HG02763 (cell line): ENCODE results near the gene NSDHL.
"Not testable (repeated sequence)": the region's sequence is repeated elsewhere in the genome, so short reads cannot be mapped to it uniquely, and the experiment has no call there.

ENCODE experiments used
- ATAC-seq: cut with Tn5 transposase; IDR thresholded peaks from one replicate; pipeline ENCODE4 v1.9.1; 2021; ENCODE audit warnings: mild to moderate bottlenecking, moderate library complexity; ENCODE audit not compliant: unreplicated experiment

The NSDHL gene

GRCh38 chrX:152830312-152831305 lies at the start of gene NSDHL, which contains the start of gene CETN2:
Gene NSDHL, plus strand, starts transcription at chrX:152831063. Its CDS starts 15,262 bp downstream, at chrX:152846325.
Gene CETN2, minus strand, starts transcription at chrX:152830757. Its CDS starts 47 bp downstream, at chrX:152830710.
- peak; percentile 98 for ATAC-seq

GRCh38 chrX:152787062-152787461 lies 43.8 kb upstream of the NSDHL start:
- peak; percentile 75 for ATAC-seq

DNA sequence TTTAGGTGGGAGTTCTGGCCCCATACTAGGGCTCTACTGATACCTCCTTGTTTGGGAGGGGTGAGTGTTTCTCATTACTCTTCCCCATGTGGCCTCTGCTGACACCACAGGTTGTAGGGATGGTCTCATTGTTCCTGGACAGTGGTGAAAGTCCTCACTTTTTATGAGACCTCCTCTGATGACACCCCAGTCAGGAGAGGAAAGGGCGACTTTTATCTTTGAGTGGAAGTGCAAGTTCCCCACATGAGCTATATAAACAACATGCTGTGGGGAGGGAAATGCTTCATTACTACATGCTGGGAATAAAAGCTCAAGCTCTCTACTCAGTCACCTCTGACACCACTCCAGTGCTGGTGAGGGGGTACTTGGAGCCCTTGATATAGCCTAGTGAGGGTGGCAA lies 31.9 kb upstream of the NSDHL start:
- ATAC-seq, result no peak

DNA sequence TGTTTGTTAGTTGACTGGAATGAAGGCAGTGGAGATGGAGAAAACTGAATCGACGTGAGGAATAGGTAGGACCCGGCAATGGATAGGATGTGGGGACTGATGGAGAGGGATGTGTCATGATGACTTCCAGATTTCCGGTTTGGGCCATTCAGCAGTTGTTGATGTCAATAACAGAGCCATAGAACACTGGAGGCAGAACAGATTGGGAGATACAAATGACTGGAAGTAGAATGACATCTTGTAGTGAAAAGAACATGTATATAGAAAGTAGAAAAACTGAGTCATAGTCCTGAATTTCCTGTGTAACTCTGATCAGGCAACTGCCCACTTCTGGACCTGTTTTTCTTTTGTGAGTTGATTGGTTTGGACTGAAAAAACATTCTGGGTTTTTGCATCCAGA lies 24.8 kb upstream of the NSDHL start:
- ATAC-seq, result no peak

DNA sequence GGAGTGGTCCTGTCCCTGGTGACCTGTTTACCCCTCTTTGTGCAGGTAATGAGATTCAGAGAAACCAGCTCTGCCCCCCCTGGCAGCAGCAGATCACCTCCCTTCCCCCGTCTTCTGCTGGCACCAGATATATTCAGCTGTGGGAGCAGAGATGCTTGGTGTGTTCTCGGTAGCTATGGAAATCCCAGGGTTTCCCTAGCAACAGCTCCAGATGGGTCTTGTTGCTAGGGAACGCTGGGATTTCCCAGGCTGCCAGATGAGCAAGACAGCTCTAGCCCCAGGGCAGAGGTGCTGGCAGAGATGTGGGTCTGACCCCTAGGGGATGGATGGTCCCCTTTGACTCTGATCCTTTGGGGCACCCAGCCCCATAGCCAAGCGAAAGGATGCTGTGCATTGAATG lies 20.5 kb upstream of the NSDHL start:
- no peak for ATAC-seq

DNA sequence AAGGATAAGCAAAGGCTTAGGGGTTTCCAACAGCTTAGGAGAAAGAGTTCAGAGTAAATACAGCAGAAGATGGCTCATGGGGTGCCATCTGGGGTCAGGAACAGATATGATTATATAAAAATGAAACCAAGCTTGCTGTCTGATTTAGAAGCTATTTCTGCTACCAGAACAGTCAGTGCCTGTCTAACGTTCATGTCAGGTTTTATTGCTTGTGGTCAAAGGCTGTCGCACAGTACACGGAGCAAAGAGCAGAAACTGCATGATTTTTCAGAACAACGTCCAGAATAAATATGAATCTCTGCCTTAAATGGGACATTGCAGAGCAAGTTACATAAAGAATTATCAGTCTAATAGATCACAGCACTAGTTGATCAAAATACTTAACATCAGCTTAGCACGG lies 17.7 kb upstream of the NSDHL start:
- ATAC-seq, result no peak

- ATAC-seq, result no peak
Measured at GRCh38 chrX:152814048-152814447, 16.8 kb upstream of the NSDHL start.

- no peak for ATAC-seq
Measured at GRCh38 chrX:152817078-152817764, 13.6 kb upstream of the NSDHL start.

GRCh38 chrX:152818356-152818755 lies 12.5 kb upstream of the NSDHL start:
- ATAC-seq, result no peak

DNA sequence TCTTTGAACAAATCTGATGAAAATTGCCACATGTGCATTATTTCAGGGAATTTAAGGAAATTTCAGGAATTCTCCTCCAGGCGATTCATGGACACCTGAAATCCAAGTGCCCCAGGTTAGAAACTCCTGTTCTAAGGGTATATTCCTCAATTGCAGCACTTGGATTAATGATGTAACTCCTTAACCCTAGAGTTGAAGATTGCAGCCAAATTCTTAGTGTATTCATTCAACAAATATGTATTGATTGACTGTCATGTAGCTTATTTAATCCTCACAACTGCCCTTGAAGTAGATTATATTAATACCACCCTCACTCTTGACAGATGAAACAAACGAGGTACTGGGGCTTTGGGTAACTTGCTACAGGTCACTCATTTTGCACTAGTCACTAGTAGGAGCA lies 11.6 kb upstream of the NSDHL start:
- ATAC-seq, result no peak

DNA sequence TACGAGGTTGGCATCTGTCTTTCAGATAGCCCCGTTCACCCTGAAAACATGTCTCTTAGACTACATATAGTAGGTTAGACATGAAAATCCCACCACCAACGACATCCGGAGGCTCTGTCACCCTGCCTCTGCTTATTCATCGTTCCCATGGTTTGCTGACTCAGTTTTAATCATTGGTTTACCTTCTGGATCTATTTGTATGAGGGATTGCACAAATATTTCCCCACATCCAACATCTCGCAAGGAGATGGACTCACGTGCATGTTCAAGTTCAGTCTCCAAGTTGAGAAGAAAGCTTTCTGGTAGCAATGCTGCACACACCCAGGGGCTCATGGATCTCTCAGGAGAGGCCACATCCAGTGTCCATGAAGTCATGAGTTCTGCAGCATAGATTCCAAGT lies 11.1 kb upstream of the NSDHL start:
- ATAC-seq, result no peak

DNA sequence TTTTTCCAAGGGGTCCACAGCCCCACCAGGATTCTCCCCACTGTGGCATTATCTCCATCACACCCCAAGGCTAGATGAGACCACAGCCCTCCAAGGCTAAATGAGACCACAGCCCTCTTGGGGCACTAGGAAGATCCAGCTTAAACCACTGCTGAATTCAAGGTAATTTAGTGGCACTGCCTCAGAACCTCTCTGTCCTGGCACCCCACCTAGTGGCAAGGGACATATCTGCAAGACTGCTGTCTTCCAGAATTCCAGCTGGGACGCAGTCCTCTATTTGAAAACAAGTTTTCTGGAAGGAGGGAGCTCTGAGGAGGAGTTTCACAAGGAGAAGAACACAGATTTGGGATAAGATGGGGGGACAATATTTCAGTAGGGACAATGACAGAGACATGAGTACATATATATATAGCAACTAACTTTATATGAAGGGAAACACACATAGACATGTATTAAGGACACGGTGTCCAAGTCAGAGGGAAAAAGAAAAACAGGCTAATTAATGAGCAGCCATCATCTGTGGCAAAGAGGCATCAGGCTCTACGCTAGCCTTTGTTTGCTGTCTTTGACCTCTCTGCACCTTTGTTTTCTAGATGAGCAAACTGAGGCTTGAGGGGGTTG lies 9.6 kb upstream of the NSDHL start:
- no peak for ATAC-seq

- ATAC-seq, result no peak
Measured at GRCh38 chrX:152822383-152823086, 8.3 kb upstream of the NSDHL start.

DNA sequence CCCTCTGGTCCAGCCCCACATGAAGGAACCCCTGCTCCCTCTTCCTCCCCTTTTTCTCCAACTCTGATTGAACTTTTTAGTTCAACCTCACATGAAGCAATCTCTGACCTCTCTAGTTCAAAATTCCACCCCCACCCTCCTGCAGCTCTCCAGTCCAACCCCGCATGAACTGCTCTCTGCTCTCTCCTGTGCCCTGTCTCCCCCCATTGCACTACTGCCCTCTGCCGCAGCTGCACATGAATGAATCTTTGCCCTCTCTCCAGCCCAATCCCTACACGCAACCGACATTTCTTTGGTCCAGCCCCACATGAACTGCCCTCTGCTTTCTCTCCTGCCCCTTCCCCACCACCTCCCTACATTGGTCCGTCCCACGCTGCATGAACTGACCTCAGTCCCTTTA lies 7.2 kb upstream of the NSDHL start:
- ATAC-seq, result no peak

DNA sequence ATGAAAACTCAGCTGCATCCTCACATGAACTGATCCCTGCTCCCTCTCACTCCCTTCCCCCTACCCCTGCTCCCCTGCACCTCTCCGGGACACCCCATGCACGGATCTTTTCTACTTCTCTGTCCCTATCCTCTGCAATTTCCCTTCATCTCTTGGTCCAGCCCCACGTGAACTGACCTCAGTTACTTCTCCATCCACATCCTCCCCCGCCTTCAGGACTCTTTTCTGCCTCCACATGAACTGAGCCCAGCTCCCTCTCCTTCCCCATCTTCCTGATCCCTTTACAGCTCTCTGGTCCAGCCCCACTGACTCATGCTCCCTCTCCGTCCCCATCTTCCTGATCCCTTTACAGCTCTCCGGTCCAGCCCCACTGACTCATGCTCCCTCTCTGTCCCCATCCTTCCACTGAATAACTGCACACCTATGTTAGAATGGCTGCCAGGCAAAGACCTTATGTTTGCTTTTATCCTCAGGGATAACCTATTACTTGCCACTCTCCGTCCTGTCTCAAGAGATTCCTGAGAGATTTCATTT lies 6.0 kb upstream of the NSDHL start:
- no peak for ATAC-seq

GRCh38 chrX:152831391-152831790 lies 528 bp downstream of the NSDHL start:
- no peak for ATAC-seq

GRCh38 chrX:152832520-152832919 lies 1.7 kb downstream of the NSDHL start:
- ATAC-seq, result no peak

DNA sequence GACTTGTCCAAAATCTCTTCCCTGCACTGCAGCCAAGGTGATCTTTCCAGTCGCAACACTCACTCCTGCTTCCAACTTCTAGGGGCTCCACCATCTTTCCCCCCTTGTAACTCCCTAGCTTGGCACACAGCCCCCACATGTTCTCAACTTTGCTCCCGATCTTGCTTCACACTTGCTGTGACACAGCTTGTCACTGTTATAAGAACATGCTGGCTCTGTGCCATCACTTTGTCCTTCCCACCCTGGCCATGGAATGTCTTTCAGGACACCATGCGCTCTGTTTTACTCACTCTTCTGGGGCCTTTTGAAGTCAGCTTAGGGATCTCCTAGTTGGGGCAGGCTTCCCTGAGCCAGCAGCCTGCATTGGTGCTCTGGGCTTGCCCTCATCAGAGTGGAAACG lies 2.5 kb downstream of the NSDHL start:
- ATAC-seq, result no peak

- not testable (repeated sequence) for ATAC-seq
Measured at GRCh38 chrX:152835470-152835869, 4.6 kb downstream of the NSDHL start.

- no peak for ATAC-seq
Measured at GRCh38 chrX:152842772-152843338, 12.0 kb downstream of the NSDHL start.
